GM18505 (cell line): ENCODE results near the gene THSD7B.

Experiments used
- ATAC-seq: cut with Tn5 transposase; IDR thresholded peaks from one replicate; pipeline ENCODE4 v1.9.1; 2021; ENCODE audit not compliant: unreplicated experiment
- POLR2A ChIP-seq: IDR thresholded peaks from 4 replicates; pipeline ENCODE4 v1.6.1; 2011; ENCODE audit warnings: borderline replicate concordance; ENCODE audit not compliant: insufficient read depth, insufficient read length; ENCODE audit errors: extremely low read depth

The THSD7B gene

DNA sequence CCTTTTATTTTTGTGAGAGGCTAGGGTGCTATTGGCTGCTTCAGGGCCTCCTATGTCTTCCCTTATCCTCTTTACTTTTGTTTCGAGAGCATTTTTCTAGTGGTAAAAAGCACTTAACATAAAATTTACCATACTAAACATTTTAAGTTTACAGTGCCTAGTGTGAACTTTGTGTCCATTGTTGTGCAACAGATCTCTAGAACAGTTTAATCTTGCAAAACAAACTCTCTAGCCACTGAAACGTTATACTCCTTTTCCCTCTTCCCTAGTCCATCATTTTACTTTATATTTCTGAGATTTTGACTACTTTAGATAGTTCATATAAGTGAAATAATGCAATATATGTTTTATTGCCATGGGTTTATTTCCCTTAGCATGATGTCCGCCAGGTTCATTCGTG lies 580.6 kb downstream of the THSD7B start:
- TF ChIP-seq POLR2A, result no peak
- no peak for ATAC-seq

DNA sequence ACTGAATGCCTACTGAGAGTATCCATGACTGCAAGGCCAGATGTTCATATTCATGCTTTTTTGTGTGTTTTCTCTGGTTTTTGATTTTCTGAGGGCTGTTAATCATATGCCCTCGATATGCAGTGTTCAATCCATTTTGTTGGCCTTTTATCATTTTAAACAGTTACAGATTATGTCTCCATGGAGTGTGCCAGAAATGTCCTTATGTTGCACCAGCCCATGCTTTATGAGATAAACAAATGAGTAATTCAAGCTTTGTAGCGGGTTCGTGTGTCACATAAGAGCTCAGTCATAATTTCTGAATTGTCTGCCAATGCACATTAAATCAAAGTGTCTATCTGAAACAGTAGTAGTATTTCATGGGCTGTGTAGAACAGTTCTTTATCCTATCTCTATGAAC lies 583.0 kb downstream of the THSD7B start:
- no peak for TF ChIP-seq POLR2A
- ATAC-seq, result no peak

DNA sequence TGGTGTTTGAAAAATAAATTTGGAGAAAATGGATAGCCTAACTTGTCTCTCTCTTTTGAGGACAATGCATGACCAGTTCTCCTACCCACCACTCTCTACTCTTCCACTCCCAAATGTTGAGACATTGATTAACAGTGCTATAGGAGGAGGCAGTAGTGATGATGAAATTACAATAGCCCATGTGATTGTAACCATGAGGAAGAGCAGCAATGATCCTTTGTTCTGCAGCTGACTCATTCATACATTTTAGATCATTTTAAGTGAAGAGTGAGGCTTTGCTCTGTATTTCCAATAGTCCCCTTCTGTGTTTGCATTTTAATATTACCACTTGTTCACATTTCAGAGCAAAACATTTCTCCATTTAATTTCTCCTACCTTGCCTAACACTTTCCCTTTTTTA lies 592.3 kb downstream of the THSD7B start:
- TF ChIP-seq POLR2A, result no peak
- no peak for ATAC-seq

DNA sequence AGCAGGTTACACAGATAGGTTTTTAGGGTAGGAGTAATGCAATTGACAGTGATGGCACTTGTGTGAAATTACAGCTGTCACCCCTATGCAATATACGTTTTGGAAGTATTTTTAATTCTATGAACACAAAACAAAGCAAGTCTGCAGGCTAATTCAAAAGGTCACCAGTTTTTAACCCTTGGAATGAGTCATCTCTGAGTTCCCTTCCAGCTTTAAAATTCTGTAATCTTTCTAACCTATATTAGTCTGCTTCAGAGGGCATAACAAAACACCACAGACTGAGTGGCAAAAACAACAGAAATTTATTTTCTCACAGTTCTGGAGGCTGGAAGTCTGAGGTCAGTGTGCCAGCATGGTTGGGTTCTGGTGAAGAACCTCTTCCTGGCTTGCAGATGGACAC lies 602.0 kb downstream of the THSD7B start:
- no peak for TF ChIP-seq POLR2A
- ATAC-seq, result no peak

DNA sequence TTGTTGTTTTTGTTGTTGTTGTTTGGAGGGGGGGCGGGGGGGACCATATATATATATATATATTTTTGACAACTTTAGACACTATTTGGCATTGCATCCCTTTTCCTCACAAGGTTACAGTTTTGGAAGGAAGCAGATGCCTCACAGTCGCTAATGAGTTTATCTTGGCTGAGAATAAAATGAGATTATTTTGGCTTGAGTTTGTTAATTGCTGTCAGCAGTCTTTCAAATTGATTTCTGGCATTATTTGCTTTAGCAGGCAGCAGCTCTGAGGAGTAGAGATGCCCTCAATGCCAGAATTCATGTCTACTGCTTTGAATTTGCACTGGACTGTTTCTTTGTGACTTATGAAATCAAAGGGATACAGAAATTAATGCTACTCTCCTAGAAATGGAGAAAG lies 603.8 kb downstream of the THSD7B start:
- TF ChIP-seq POLR2A, result no peak
- ATAC-seq, result no peak

DNA sequence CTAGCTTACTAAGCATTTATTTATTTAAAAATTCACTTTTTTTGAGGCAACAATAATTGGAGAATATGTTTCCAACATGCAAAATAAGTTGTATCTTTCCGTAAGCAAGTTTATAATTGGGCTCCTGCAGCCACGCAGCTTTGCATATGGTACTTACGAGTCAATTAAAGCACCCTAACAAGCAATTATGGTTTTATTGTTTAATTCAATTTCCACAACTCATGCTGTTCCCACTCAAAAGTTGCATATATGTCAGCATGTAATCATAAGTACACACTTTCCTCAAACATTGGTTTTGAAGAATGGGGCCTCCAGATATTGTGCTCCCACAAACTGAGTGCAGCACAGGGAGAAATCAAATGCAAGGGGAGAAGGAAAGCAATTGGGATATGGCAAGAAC lies 613.8 kb downstream of the THSD7B start:
- no peak for TF ChIP-seq POLR2A

DNA sequence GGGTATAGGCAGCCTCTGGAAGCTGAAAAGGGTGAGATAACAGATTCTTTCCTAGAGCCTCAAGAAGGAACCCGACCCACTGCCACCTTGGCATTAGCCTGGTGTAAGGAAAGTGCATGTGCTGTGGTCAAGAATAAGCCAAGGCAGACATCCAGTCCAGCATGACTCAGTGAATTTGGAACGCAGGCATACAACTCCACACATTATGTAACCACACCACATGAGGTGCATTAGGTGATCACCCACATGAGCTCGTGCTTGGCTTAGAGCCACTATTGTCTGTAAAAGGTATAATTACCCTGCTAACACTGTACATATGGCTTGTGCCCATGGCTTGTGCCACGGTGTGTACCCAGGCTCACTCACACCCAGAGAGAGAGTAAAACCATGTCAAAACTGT lies 615.3 kb downstream of the THSD7B start:
- no peak for ATAC-seq
- no peak for TF ChIP-seq POLR2A

More for the DNA sequence above, 613.8 kb downstream of the THSD7B start:
- no peak for ATAC-seq

DNA sequence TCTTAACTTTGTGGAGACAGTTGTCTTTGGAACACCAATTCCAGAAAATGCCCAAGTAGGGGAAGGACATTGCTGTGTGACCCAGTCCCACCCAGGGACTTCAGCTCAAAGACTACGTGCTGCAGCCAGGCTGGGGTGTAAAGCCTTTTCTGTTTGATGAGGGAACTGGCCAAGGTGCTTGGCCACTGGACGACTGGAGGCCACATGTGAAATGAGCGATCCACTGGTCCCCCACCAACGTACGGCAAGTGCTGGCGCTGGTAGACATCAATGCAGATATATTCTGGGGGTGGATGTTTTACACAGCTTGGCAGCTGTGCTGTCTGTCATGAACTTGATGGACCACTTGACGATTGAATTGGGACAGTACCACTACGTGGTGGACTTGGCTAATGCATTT lies 616.4 kb downstream of the THSD7B start:
- no peak for TF ChIP-seq POLR2A

DNA sequence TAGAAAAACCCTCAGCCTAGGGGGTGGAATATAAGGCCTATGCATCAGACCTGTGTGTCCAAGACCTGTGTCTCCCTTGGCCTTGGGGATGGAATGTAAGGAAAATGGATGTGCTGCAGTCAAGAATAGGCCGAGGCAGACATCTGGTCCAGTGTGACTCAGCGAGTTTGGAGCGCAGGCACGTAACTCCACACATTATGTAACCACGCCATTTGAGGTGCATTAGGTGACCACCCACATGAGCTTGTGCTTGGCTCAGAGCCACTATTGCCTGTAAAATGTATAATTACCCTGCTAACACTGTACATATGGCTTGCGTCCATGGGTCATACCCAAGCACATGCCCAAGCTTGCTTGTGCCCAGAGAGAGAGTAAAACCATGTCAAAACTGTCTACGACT lies 618.0 kb downstream of the THSD7B start:
- TF ChIP-seq POLR2A, result no peak
- ATAC-seq, result no peak

More for the DNA sequence above, 616.4 kb downstream of the THSD7B start:
- ATAC-seq, result no peak

DNA sequence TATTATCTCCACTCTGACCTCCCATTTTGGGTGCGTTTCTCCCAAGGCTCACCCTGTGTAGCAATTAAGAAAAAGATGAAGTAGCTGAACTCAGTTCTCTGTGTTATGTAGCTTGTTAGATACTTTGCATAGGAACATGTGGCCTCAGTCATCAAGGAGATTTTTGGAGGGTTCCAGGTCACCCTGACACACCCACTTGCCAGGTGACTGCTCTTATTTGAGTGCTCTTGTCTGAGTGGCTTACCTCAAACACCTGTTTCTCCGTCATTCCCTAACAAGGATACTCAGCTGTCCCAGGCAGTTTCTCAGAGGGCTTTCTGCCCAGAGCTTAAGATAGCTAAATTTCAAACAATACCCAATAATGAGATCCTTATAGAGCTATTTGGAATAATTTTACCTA lies 621.7 kb downstream of the THSD7B start:
- ATAC-seq, result no peak
- TF ChIP-seq POLR2A, result no peak

DNA sequence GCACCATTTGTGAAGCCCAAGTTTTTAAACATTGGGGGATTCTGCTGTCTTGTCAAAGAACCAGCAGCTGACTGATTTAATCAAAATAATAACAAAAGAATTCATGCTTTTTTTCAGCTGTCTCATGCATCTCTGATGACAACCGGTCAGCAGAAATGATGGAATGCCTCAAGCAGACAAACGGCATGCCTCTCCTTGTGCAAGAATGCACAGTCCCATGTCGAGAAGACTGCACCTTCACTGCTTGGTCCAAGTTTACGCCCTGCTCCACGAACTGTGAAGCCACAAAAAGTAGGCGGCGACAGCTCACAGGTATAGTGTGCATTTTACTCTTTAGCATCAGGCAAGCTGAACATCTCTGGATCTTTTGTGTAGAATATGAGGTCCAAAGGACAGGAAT lies 640.2 kb downstream of the THSD7B start:
- TF ChIP-seq POLR2A, result no peak
- no peak for ATAC-seq

DNA sequence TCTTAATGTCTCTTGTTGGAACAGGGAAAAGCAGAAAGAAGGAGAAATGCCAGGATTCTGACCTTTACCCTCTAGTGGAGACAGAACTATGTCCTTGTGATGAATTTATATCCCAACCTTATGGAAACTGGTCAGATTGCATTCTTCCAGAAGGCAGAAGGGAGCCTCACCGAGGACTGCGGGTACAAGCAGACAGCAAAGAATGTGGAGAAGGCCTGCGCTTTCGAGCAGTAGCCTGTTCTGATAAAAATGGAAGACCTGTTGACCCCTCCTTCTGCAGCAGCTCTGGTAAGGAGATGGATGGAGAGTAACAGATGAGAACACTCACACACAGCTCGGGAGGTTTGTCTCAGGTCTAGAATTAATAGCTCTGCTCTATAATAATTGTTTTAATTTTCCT lies 646.2 kb downstream of the THSD7B start:
- ATAC-seq, result no peak
- no peak for TF ChIP-seq POLR2A

DNA sequence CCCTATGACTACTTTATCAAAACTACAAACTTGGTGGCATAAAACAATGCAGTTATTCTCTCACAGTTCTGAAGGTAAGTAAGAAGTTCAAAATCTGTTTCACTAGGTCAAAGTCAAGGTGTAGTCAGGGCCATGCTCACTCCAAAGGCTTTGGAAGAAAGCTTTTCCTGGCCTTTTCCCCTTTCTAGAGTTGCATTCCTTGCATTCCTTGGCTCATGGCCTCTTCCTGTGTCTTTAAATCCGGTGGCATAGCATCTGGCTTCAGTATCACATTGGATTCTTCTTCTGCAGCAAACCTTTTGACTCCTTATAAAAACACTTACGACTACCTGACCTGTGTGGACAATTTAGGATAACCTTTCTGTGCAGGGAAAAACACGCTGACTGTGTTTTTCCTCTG lies 655.4 kb downstream of the THSD7B start:
- no peak for ATAC-seq
- no peak for TF ChIP-seq POLR2A

DNA sequence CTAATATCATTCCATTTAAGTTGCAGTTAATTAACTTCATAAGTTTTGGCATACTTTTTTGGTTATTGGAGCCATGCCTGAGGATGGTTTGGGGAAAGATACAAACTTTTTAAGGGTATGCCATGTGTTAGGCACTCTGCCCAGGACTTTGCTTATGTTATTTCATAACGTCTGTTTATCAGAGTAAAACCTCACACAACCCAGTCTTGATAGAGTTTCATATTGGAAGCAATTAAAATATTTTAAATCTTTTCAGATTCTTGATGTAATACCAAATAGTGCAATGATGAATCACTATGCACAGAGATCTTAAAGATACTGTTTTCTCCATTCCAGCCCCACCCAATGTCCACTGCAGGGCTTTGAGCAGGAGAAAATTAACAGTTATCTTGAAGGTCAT lies 669.8 kb downstream of the THSD7B start:
- TF ChIP-seq POLR2A, result no peak
- ATAC-seq, result no peak

DNA sequence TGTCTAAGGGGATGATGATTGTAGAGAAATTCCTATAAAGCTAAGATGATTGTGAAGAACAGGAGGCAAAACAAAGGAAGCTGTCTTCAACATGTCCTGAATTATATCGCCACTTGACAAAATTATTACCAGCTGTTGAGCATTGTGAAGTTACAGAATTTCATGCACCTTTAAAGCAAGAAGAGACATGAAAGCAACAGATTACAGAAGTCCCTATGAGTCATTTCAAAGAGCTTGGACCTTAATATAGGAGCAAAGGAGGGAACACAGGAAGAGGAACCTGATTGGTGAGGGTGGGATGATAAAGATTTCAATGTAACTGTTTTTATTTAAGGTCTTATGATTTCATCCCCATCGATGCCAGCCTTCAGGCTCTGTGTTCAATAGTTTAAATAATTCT lies 672.0 kb downstream of the THSD7B start:
- ATAC-seq, result no peak
- no peak for TF ChIP-seq POLR2A
